ENCODE measurements around the gene MMEL1.
"Not testable (repeated sequence)": the region's sequence is repeated elsewhere in the genome, so short reads cannot be mapped to it uniquely, and the experiment has no call there.

Gene MMEL1

GRCh38 chr1:2557482-2558400, 75.1 kb downstream of the MMEL1 start:
- no peak for DNase-seq (ENCODE audit: low read depth)

DNA sequence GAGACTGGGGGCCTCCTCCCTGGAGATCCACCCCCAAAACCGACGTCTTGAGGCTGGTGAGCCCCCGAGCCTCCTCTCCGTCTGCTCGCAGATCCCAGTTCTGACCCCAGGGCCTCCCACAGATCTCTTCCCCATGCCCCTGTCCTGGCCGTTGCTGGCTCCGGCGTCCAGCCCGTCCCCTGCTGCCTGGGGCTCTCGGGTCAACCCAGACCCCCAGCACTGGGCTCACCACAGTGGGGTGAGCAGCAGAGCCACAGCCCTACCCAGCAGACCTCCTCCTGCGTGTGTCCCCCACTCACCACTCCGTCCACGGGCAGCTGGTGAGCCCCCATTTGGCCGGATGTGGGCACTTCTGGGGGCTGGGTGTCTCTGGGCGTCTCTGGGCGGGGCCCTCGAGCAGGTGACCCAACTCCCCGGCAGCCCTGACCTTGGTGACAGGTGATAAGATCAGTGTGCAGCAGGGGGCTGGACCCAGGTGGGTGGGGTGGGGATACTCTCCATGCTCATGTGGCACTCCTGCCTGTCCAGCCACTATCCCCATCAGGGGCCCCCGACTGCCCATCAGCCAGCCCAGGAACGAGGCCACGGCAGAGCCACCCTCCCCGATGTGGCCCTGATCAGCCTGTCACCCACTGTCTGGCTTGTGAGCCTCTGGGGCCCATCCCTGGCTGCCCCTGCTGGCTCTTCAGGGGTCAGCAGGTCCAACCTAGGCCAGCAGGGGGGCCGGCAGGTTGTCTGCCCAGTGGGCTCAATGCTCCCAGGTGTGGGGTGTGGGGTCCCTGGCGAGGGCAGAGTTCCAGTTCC, 75.9 kb downstream of the MMEL1 start:
- no peak for DNase-seq (ENCODE audit: low read depth)

- DNase-seq (ENCODE audit: low read depth) = peak; percentile 55
These were observed 76.5 kb downstream of the MMEL1 start, which contains the start of gene TNFRSF14 for GRCh38 chr1:2556277-2556677. Gene TNFRSF14, plus strand, starts transcription at chr1:2556371. Its CDS starts 294 bp downstream, at chr1:2556665.

DNA sequence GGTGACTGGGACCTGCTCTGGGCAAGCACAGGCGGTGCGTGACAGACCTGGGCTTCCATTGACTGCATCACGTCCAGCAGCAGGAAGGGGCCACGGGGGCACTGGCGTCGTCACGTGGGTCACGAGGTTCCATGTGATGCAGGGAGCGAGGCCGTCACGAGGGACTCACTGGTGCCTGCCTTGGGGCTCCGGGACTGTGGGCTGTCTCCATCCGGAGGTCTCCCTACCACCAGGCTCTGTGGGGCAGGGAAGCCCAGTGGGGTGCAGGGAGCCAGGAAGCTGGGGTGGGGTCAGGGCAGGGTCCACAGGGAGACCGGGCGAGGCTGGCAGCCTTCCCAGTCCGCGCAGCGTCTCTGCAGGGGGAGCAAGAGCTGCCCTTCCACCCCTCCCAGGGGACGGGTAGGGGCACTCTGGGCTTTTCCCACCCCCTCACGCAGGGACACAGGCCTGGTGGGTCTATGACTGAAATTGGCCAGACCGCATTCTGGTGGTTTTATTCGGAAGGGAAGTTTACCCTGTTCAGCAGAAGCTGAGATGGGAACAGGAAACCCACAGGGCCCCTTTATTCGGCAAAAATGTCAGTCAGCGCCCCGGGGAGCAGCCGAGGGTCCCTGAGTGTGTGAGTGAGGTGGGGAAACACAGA, 77.1 kb downstream of the MMEL1 start:
- peak; percentile 22 for DNase-seq (ENCODE audit: low read depth)

- DNase-seq (ENCODE audit: low read depth) = peak; percentile 30
These were observed 78.0 kb downstream of the MMEL1 start for GRCh38 chr1:2554621-2555387.

GRCh38 chr1:2553871-2554620, 78.8 kb downstream of the MMEL1 start:
- no peak for DNase-seq (ENCODE audit: low read depth)

- DNase-seq (ENCODE audit: low read depth) = not testable (repeated sequence)
These were observed 79.7 kb downstream of the MMEL1 start for GRCh38 chr1:2553076-2553475.

- no peak for DNase-seq (ENCODE audit: low read depth)
These were observed 80.6 kb downstream of the MMEL1 start for GRCh38 chr1:2552189-2552588.

DNA sequence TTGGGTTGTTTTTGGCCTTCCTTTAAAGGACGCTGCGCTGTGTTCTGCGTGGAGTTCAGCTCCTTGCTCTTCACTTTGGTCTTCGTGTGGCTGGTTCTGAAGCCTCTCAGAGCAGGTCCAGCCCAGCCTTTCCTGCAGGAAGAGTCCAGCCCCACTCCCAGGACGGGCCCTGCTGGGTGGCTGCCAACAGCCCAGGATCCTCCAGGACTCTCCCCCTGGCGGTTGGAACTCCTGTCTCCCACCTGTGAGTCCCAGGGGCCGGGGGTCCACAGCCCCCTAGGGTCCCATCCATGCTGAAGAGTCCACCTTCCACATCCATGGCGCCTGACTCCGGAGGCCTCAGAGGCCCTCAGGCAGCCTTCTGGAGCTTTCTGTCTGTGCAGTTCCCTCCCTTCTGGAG, 81.3 kb downstream of the MMEL1 start:
- DNase-seq (ENCODE audit: low read depth) = not testable (repeated sequence)

- not testable (repeated sequence) for DNase-seq (ENCODE audit: low read depth)
These were observed 82.4 kb downstream of the MMEL1 start for GRCh38 chr1:2550309-2550861.

DNA sequence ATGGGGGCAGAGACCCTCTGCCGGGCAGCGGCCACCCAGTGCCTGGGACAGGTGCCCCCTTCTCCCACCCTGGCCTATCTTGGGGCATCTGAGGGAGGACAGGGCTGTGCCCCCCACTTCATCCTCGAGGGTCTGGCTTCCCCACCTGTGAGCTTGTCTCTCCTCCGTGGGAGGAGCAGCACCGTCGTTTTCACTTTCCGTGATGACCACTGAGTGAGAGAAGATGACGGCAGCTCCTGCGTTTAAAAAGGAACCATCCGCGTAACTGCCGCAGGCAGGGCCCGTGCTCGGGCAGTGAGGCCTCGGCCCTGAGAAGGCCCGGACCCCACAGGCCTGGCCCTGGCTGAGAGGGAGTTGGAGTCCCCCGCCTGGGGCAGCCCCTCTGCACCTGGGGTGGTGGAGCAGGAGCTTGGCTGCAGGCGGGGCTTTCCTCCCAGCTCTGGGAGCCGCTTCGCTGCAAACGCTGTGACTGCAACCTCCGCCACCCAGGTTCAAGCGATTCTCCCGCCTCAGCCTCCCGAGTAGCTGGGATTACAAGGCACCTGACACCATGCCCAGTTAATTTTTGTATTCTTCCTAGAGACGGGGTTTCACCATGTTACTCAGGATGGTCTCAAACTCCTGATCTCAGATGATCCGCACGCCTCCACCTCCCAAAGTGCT, 83.3 kb downstream of the MMEL1 start:
- DNase-seq (ENCODE audit: low read depth) = not testable (repeated sequence)

DNA sequence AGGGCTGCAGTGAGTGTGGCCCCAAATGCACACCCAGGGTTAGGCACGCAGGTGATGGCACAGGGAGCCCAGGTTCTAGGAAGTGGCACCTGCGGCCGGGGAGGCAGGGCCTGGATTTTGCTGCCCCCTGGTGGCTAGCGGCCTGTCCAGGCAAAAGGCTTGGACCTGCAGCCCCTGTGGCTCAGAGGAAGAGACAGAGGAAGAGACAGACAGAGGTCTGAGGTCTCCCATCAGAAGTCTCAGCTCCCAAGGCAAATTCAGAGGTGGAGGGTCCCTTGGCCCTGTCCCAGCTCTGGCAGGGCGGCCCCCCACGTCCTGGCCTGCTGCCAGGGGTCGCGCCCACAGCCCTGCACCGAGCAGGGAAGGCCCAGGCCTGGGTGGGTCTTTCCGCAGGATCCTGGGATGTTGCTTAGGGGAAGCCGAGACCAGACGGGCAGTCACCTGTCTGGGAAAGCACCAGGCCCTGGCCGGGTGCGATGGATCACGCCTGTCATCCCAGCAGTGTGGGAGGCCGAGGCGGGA, 84.7 kb downstream of the MMEL1 start:
- peak; percentile 69 for DNase-seq (ENCODE audit: low read depth)

DNA sequence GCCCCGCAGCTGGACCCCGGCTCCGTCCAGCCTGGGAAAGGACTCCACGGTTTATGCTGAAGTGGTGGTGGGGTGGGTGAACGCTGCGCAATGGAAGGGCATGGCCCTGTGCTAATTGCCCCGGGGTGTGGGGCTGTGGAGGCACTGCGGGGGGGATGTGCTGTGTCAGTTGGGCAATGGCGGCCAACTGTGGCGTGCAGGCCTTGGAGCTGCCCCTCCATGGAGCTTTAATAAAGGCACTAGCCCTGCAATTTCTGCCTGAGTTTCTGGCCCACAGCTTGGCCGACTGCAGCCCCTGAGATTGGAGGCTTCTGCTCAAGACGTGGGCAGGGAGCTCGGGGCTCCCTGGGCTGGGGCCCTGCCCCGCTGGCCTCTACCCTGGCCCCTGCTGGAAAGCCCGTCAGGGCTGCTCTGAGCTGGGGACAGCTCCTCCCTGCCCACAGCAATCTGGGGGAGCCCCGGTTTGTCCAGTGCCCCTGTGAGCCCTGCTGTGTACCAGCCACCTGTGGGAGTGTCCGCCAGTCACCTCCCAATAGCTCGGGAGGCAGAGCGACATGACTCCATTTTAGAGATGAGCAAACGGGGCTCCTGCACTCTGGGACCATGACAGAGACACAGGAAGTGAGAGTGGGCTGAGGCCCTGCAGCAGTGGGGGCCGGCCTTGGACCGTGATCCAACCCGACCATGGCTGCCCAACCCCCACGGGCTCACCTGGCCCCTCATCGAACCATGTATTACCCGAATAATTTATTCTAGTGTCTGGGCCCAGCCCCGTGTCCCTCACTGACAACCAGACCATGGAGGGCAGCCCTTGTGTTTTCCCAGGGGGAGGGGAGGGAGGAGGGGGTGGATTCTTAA, 85.4 kb downstream of the MMEL1 start:
- no peak for DNase-seq (ENCODE audit: low read depth)

DNA sequence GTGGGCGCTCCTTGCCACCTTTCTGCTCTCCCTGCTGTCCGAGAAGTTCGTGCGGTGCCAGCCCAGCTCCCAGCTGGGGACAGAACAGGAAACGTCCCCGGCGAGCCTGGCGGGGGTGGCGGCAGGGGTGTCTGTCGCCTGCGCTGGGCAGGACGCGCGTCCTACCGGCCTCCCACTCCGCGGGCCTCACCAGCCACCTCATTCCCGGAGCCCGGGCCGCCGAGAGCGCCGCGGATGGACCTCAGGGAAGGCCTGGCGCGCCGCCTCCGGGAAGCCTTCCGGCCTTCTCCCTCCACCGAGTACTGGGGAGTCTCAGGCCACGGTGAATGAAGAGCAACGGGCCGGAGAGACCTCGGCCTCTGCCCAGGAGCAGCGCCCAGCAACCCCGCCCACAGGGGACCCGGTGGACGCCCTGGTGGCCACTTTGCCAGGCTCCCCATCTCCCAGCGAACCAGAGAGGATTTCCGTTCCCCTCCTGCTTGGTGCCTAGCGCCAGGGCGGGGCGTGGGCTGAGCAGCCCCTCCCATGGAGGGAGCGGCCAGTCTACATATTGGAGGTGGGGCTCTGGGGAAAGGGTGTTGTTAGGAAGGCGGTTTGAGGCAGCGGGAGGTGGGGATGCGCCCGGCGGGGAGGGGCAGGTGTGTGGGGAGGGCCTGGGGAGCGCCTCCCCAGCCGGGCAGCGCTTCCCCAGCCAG, 86.2 kb downstream of the MMEL1 start:
- peak; percentile 84 for DNase-seq (ENCODE audit: low read depth)

DNA sequence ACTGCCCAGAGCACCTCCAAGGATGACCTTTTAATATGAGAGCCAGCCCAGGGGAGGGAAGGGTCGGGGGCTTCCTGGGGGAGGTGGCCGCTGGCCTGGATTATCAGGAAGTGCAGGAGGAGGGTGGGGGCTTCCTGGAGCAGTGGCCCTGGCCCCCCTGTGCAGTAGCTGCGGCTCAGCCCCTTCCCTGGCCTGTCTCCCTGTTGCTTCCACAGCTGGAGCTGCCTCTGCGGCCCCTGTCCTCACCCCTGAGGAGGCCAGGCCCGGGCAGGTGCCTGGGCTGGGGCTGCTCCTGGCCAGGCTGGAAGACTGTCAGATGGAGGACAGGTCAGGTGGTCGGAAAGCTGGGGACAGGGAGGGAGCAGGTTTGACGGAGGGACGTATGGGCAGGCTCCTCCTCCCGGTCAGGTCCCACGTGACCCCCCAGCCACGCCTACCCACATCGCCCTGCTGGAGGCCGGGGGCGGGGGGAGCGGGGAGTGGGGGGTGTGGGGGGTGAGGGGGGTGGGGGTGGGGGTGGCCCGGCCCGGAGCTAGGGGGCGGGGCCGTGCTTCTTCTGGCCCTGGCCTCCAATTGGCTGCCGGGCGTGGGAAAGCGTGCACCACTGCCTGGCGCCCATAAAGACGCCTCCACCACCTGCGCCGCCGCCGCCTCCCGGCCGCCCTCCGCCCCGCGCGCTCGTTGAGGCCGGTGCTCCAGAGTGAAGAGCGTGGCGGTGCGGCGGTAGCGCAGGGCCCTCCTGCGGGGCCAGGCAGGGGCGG, 86.9 kb downstream of the MMEL1 start:
- peak; percentile 80 for DNase-seq (ENCODE audit: low read depth)

DNA sequence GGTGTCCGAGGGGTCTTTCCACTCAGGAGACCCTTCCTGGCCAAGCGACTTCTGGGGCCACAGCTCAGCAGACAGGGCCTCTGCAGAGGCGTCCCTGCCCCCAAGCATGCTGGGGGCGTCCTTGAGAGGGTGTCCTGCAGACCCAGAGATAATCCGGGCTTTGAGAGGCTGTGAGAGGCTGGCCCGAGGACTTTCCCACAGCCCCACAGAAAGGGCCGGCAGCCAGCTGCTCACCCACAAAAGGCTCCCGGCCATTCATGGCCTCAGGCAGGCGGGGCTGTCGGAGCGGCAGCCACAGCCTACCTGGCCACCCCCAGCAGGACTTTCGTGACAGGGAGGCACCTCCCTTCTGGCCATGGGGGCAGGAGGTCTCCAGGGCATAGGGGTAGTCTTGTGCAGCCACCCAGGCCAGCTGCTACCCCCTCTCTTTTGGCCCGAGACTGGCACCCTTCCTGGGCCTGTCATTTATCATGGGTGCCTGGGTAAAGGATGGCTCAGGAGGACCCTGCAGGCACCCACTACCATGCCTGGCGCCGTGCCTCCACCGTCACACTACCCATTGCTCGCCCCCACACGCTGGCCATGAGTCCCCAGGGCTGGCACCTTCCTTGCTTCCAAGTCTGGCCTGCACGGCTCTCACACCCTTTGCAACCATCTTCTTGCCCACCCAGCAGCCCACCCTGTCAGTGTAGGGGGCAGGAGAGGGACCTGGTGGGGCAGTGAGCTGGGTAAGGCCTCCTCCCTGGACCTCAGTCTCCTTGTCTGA, 87.8 kb downstream of the MMEL1 start:
- no peak for DNase-seq (ENCODE audit: low read depth)
